GM12878 (cell line): ENCODE results near the gene SRGAP1. TPM values are rescaled to one million over a fixed set of nuclear protein-coding genes. Genes with fewer than 3 reads are reported as not detected.

Experiments
- ATAC-seq: fragments of 200-7000 bp; cut with Tn5 transposase; 3 replicates; pipeline ENCODE4 v1.9.1; 2020; ENCODE audit warnings: mild to moderate bottlenecking, moderate library complexity
- BruUV-seq: library from RNA; stranded (reverse); fragments of 400-500 nt; replicated peaks from 2 replicates; lab custom pipeline; 2021; lab: Mats Ljungman, UMichigan
- CTCF ChIA-PET: fragments of 300-600 bp; sonication (Branson Sonifier 250); formaldehyde crosslinking; extraction: SDS; loops from one replicate; lab custom pipeline; 2021; ENCODE audit warnings: inconsistent platforms; lab: Yijun Ruan, JAX
- POLR2A ChIA-PET: fragments of 350-600 bp; formaldehyde crosslinking; extraction: SDS; loops from one replicate; lab custom pipeline; 2021; ENCODE audit warnings: inconsistent platforms; lab: Charles Lee
- RAD21 ChIA-PET: fragments of 300-600 bp; sonication (Branson Sonifier 250); formaldehyde crosslinking; loops from one replicate; lab custom pipeline; 2023; ENCODE audit warnings: antibody characterized with exemption; ENCODE audit not compliant: unreplicated experiment; lab: Charles Lee
- SMC1A ChIA-PET: fragments of 300-600 bp; sonication (Branson Sonifier 250); formaldehyde crosslinking; loops from one replicate; lab custom pipeline; 2023; ENCODE audit not compliant: unreplicated experiment, uncharacterized antibody; lab: Charles Lee
- DNase-seq: peaks from one replicate; pipeline ENCODE4 v3.0.0-alpha.2; 2011; ENCODE audit warnings: low read depth, low spot score
- FAIRE-seq: peaks from 3 replicates; lab custom pipeline; 2011; peaks lifted over from hg19 to GRCh38; lab: Jason Lieb, UNC
- H2AFZ ChIP-seq: 2 replicates; pipeline ENCODE4 v1.6.0; 2011; ENCODE audit warnings: low read depth, low read length, control low read depth; ENCODE audit not compliant: control insufficient read depth
- H3K27ac ChIP-seq: 2 replicates; pipeline ENCODE4 v1.5.1; 2011; ENCODE audit warnings: control low read depth; ENCODE audit not compliant: control insufficient read depth, insufficient read depth
- H3K27me3 ChIP-seq, 2 experiments: replicated peaks in 1 of 2; 2 replicates each; pipeline versions ENCODE4 v1.6.0 to v1.6.1; 2011; ENCODE audit warnings: low read length in 1 of 2; ENCODE audit not compliant: control insufficient read depth in 2 of 2, insufficient read depth in 2 of 2
- H3K36me3 ChIP-seq, 2 experiments: 2 replicates each; pipeline ENCODE4 v1.5.1; 2011; ENCODE audit warnings: low read length in 1 of 2; ENCODE audit not compliant: control insufficient read depth in 2 of 2, insufficient read depth in 2 of 2
- H3K4me1 ChIP-seq: 2 replicates; pipeline ENCODE4 v1.6.1; 2011; ENCODE audit warnings: mild to moderate bottlenecking, low read length, moderate library complexity, mixed read lengths; ENCODE audit not compliant: control insufficient read depth, insufficient read depth
- H3K4me2 ChIP-seq: 2 replicates; pipeline ENCODE4 v1.6.0; 2011; ENCODE audit warnings: control low read depth; ENCODE audit not compliant: control insufficient read depth, insufficient read depth
- H3K4me3 ChIP-seq: fragments of 200-600 bp; sonication (generic); 2 replicates; pipeline ENCODE4 v1.5.1; 2016
- H3K79me2 ChIP-seq: 2 replicates; pipeline ENCODE4 v1.6.0; 2011; ENCODE audit warnings: low read length; ENCODE audit not compliant: control insufficient read depth, insufficient read depth
- H3K9ac ChIP-seq: 2 replicates; pipeline ENCODE4 v1.8.0; 2011; ENCODE audit warnings: low read length, control low read depth, mixed read lengths; ENCODE audit not compliant: control insufficient read depth, insufficient read depth
- H3K9me3 ChIP-seq: replicated peaks from 3 replicates; pipeline ENCODE4 v1.5.1; 2011; ENCODE audit warnings: mild to moderate bottlenecking, low read length; ENCODE audit not compliant: control insufficient read depth, insufficient read depth
- H4K20me1 ChIP-seq: 2 replicates; pipeline ENCODE4 v1.6.0; 2011; ENCODE audit not compliant: control insufficient read depth, insufficient read depth
- KAT2A ChIP-seq: conservative IDR thresholded peaks from 2 replicates; pipeline ENCODE4 v1.6.1; 2011; ENCODE audit warnings: low read depth, low read length; ENCODE audit not compliant: control insufficient read depth
- LARP7 ChIP-seq: fragments of 450-650 bp; IDR thresholded peaks from 2 replicates; pipeline ENCODE4 v1.6.1; 2017; ENCODE audit warnings: mild to moderate bottlenecking
- POLR2AphosphoS5 ChIP-seq: IDR thresholded peaks from 2 replicates; pipeline ENCODE4 v1.6.1; 2011; ENCODE audit warnings: mild to moderate bottlenecking, low read length, inconsistent platforms
- POU2F2 ChIP-seq: IDR thresholded peaks from 3 replicates; pipeline ENCODE4 v1.6.1; 2011; ENCODE audit warnings: low read depth, mild to moderate bottlenecking, low read length, borderline replicate concordance
- RUNX3 ChIP-seq: IDR thresholded peaks from 2 replicates; pipeline ENCODE4 v1.6.1; 2012; ENCODE audit warnings: low read length, inconsistent platforms
- SPI1 ChIP-seq: IDR thresholded peaks from 2 replicates; pipeline ENCODE4 v1.6.1; 2011; ENCODE audit warnings: low read depth, mild to moderate bottlenecking, low read length, moderate library complexity, borderline replicate concordance; ENCODE audit not compliant: insufficient read depth
- SUPT20H ChIP-seq: IDR thresholded peaks from 2 replicates; pipeline ENCODE4 v1.6.1; 2011; ENCODE audit warnings: low read depth, mild to moderate bottlenecking, low read length, moderate library complexity, borderline replicate concordance; ENCODE audit not compliant: control insufficient read depth
- TCF3 ChIP-seq: IDR thresholded peaks from 2 replicates; pipeline ENCODE4 v1.6.1; 2012; ENCODE audit warnings: low read depth, mild to moderate bottlenecking, low read length, borderline replicate concordance; ENCODE audit not compliant: insufficient read depth
- WGBS: methylation state at CpG from one replicate; pipeline ENCODE4 v1.1.6; 2016; ENCODE audit warnings: low lambda C conversion rate; ENCODE audit not compliant: insufficient replicate concordance, insufficient coverage; ENCODE audit errors: missing lambda C conversion rate; 5-methylcytosine and 5-hydroxymethylcytosine counted together
- in situ Hi-C: fragments of 300-500 bp; cut with MboI; formaldehyde crosslinking; loops from 9 replicates; pipeline ENCODE4 v1.14.3; 2018; ENCODE audit warnings: mixed read lengths
- intact Hi-C: fragments of 100-400 bp; cut with micrococcal nuclease; formaldehyde crosslinking; loops from one replicate; pipeline ENCODE4 v1.14.2; 2022; ENCODE audit not compliant: unreplicated experiment
- polyA plus RNA-seq, 11 experiments: library from polyadenylated mRNA; depleted of rRNA in 4 of 11; unstranded in 6 of 11; stranded (reverse) in 5 of 11; fragments of >200 nt; fragmentation: Nextera tagmentation in 4 of 11; fragmentation: Illumina TruSeq in 1 of 11; extraction: Ambion mirVana in 4 of 11; extraction: Trizol in 1 of 11; gene quantifications; 1 replicate in 1 of 11; 2 replicates in 10 of 11; pipeline versions ENCODE4 v1.2.1 to v1.2.3, GENCODE V29; 2011 to 2016; ENCODE audit warnings: inconsistent platforms in 2 of 11, missing spikeins in 2 of 11, low read depth in 1 of 11
- total RNA-seq, 4 experiments: library from RNA; depleted of rRNA in 3 of 4; stranded (reverse); fragments of >200 nt in 3 of 4; fragmentation: Illumina TruSeq in 1 of 4; extraction: Trizol in 1 of 4; gene quantifications; 2 replicates each; pipeline versions ENCODE4 v1.2.1 to v1.2.3, GENCODE V29; 2013 to 2021

Gene SRGAP1
- total and polyA plus RNA-seq, 10 of the 15 experiments (the other 5 are each of a cell fraction or from before 2014, with no cell fraction given) = 0.16 to 0.85 (median 0.46) TPM

GRCh38 chr12:63927511-63927910 lies 83.0 kb downstream of the SRGAP1 start:
- POLR2A ChIA-PET = no interaction called here
- Histone ChIP-seq H3K27me3 (no peaks in the 10 kb centered on the region), H3K4me2 (no peak overlapping the region), H2AFZ (no peak overlapping the region), H3K79me2 (no peaks in the 10 kb centered on the region), H3K9ac (no peak overlapping the region), H4K20me1 (no peaks in the 10 kb centered on the region), H3K4me3 (no peak overlapping the region), H3K4me1 (0 out of 2 replicates have a peak, but pooled peaks cover 3% of the 10 kb centered on the region), H3K27ac (no peak overlapping the region), H3K9me3 (no peaks in the 10 kb centered on the region), H3K36me3 (no peaks in the 10 kb centered on the region)
- in situ Hi-C loops = no loop called here
- WGBS = 15% methylated on average over 2 of the region's 2 CpGs
- BruUV-seq = no TSS peak
- no peak for TF ChIP-seq KAT2A
- no peak for DNase-seq
- CTCF ChIA-PET = no interaction called here
- ATAC-seq = no peak
- RAD21 ChIA-PET = no interaction called here
- intact Hi-C loops = no loop called here
- SMC1A ChIA-PET = no interaction called here
- no peak for FAIRE-seq

DNA sequence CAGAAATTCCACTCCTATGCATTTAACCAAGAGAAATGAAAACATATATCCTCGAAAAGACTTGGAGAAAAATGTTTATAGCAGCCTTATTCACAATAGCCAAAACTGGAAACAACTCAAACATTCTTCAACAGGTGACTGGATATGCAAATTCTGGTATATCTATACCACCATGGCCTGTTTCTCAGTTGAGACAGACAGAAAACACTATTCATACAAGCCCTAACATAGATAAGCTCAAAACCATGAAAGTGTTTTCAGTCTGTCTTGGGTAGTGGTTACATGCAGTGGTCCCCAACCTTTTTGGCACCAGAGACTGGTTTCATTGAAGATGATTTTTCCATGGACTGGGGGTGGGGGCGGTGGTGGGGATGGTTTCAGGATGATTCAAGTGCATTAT lies 83.8 kb downstream of the SRGAP1 start:
- 0% methylated on average over 2 of the region's 2 CpGs for WGBS
- Histone ChIP-seq H2AFZ (no peak overlapping the region), H3K27me3 (no peaks in the 10 kb centered on the region), H3K9me3 (no peaks in the 10 kb centered on the region)
- RAD21 ChIA-PET = interaction anchor here (0.6 kb wide), 2 partner anchors 12 to 87 kb away, joined by 3 read pairs; no protein-coding TSS in a partner anchor
- TF ChIP-seq RUNX3 (peak; percentile 14; the same call in 1 of the 2 replicates), POLR2AphosphoS5 (no peak), SUPT20H (no peak), TCF3 (no peak), POU2F2 (0 out of 3 replicates have a peak, but pooled peaks have one; percentile 14), SPI1 (no peak), LARP7 (no peak)
- TF ChIP-seq, all 136 proteins: peak for 2
- no TSS peak for BruUV-seq
- Histone ChIP-seq H3K27ac (no peak overlapping the region), H3K9ac (no peak overlapping the region), H3K36me3 (no peaks in the 10 kb centered on the region), H3K4me1 (0 out of 2 replicates have a peak, but pooled peaks cover 3% of the 10 kb centered on the region), H3K4me2 (no peak overlapping the region), H3K4me3 (no peak overlapping the region), H4K20me1 (no peaks in the 10 kb centered on the region), H3K79me2 (no peaks in the 10 kb centered on the region)
- intact Hi-C loops = no loop called here
- FAIRE-seq (no peak), ATAC-seq (no peak), DNase-seq (no peak)
- ChIA-PET POLR2A (interaction anchor here (0.6 kb wide), 2 partner anchors 13 to 26 kb away, joined by 3 to 4 read pairs; no protein-coding TSS in a partner anchor), CTCF (no interaction called here), SMC1A (interaction anchor here (1.2 kb wide), 1 partner anchor 10 kb away, joined by 3 read pairs; no protein-coding TSS in a partner anchor)
- in situ Hi-C loops = no loop called here
